Measurements from ENCODE around the gene STIP1.

Gene STIP1

DNA sequence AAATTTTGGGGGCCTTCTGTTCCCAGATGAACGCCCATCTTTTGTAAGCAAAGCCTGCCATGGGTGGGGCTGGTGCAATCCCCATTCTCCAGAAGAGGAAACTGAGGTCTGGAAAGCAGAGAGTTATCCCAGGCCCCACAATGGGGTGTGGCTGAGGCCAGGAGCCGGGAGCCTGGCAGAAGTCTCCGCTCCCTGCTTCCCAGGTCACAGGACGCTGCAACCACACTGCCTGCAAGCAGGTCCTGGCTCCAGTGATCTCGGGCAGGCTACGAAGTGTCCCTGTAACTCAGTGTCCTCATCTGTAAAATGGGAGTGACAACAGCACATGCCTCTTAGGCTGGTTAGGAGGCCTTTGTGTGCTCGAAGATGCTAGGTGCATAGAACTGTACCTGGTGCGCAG lies 67.1 kb downstream of the STIP1 start:
- no peak for DNase-seq

GRCh38 chr11:64253481-64253880 lies 67.5 kb downstream of the STIP1 start:
- DNase-seq = no peak

Measured in SHP77 (cell line).